ENCODE results near the gene CWC25. TPM values are rescaled to one million over a fixed set of nuclear protein-coding genes. Genes with fewer than 3 reads are reported as not detected.

CWC25 gene
- polyA plus RNA-seq, 1 donor (not counting 4 experiments of a cell fraction or from before 2014, with no cell fraction given), result 14.9 TPM

- H3K9me3 ChIP-seq (ENCODE audit: control insufficient read depth, low read depth, low read length), result no peaks in the 10 kb centered on the region
- peak overlapping the region; percentile 64 for H2AFZ ChIP-seq (ENCODE audit: control insufficient read depth, low read length)
- H3K79me2 ChIP-seq (ENCODE audit: control insufficient read depth, insufficient read depth, low read length), result peaks cover 48% of the 10 kb centered on the region
- DNase-seq (ENCODE audit: low read depth, low spot score) (no peak), FAIRE-seq (no peak)
- peak overlapping the region; percentile 87 for H3K4me2 ChIP-seq (ENCODE audit: control insufficient read depth, extremely low read depth, insufficient read depth, low read depth, low read length)
- dilution Hi-C loops (cut with MboI; ENCODE audit: extremely low pct_ligation_motif_present, low sequenced_read_pairs), result no loop called here
- no peaks in the 10 kb centered on the region for H4K20me1 ChIP-seq (ENCODE audit: control insufficient read depth, extremely low read depth, insufficient read depth, low read length)
- H3K36me3 ChIP-seq (ENCODE audit: control insufficient read depth in 2 of 2, extremely low read depth in 1 of 2, insufficient read depth in 2 of 2, low read length in 2 of 2), result peaks cover 16 to 17% of the 10 kb centered on the region in 2 experiments
- H3K27me3 ChIP-seq (ENCODE audit: control insufficient read depth, extremely low read depth, insufficient read depth, low read length), result no peaks in the 10 kb centered on the region
- H3K4me3 ChIP-seq (ENCODE audit: control insufficient read depth in 2 of 3, extremely low read depth in 1 of 3, insufficient read depth in 2 of 3, low read depth in 1 of 3, low read length in 3 of 3), result peak overlapping the region; percentile 81 to 90 (median 89)
- TF ChIP-seq CTCF (optimal IDR thresholded peaks at IDR 0.05 in 1 of 3, IDR thresholded peaks at IDR 0.05 in 1 of 3, conservative IDR thresholded peaks at IDR 0.05 in 1 of 3; ENCODE audit: extremely low read depth in 1 of 3, insufficient read depth in 2 of 3, low read length in 3 of 3), result no peak
- H3K9ac ChIP-seq (ENCODE audit: control insufficient read depth, extremely low read depth, insufficient read depth, low read length), result peak overlapping the region; percentile 78
- H3K4me1 ChIP-seq (ENCODE audit: control insufficient read depth, extremely low read depth, insufficient read depth, low read length), result peaks cover 20% of the 10 kb centered on the region
- H3K9me1 ChIP-seq (ENCODE audit: control insufficient read depth, extremely low read depth, insufficient read depth, low read length), result peaks cover 2% of the 10 kb centered on the region
- peak overlapping the region; percentile 58 for H3K27ac ChIP-seq (ENCODE audit: control insufficient read depth, insufficient read depth, low read length)
Observed at GRCh38 chr17:38798614-38799500, 26.3 kb downstream of the CWC25 start.

DNA sequence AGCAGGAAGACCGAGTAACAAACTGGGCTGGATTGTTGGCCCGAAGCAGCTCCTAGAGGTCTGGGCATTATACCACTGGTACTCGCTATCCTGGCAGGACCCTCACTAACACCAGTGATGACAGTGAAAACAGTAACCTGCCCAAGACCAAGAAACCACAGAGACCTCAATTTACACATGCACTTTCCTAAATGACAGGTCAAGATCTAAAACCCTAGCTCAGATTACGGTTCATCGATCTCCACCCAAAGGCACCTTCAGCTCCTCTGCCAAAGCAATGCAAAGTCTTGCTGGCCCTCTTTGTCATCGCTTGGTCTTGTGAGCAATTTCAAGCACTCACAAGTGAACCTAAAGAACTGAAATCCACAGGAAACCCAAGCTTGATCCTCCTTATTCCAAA, 27.3 kb downstream of the CWC25 start:
- TF ChIP-seq CTCF (optimal IDR thresholded peaks at IDR 0.05 in 1 of 3, IDR thresholded peaks at IDR 0.05 in 1 of 3, conservative IDR thresholded peaks at IDR 0.05 in 1 of 3; ENCODE audit: extremely low read depth in 1 of 3, insufficient read depth in 2 of 3, low read length in 3 of 3) (no peak), EZH2 (IDR thresholded peaks at IDR 0.05; ENCODE audit: low read length) (no peak)
- no peak overlapping the region for H3K27ac ChIP-seq (ENCODE audit: control insufficient read depth, insufficient read depth, low read length)
- no peaks in the 10 kb centered on the region for H3K27me3 ChIP-seq (ENCODE audit: control insufficient read depth, extremely low read depth, insufficient read depth, low read length)
- H3K4me3 ChIP-seq (ENCODE audit: control insufficient read depth in 2 of 3, extremely low read depth in 1 of 3, insufficient read depth in 2 of 3, low read depth in 1 of 3, low read length in 3 of 3), result peak overlapping the region; percentile 81 to 90 (median 89)
- H2AFZ ChIP-seq (ENCODE audit: control insufficient read depth, low read length), result no peak overlapping the region
- peaks cover 54% of the 10 kb centered on the region for H3K79me2 ChIP-seq (ENCODE audit: control insufficient read depth, insufficient read depth, low read length)
- dilution Hi-C loops (cut with MboI; ENCODE audit: extremely low pct_ligation_motif_present, low sequenced_read_pairs), result no loop called here
- peaks cover 15 to 16% of the 10 kb centered on the region in 2 experiments for H3K36me3 ChIP-seq (ENCODE audit: control insufficient read depth in 2 of 2, extremely low read depth in 1 of 2, insufficient read depth in 2 of 2, low read length in 2 of 2)
- H3K4me2 ChIP-seq (ENCODE audit: control insufficient read depth, extremely low read depth, insufficient read depth, low read depth, low read length), result peak overlapping the region; percentile 87
- H4K20me1 ChIP-seq (ENCODE audit: control insufficient read depth, extremely low read depth, insufficient read depth, low read length), result no peaks in the 10 kb centered on the region
- DNase-seq (ENCODE audit: low read depth, low spot score) (no peak), FAIRE-seq (no peak)
- H3K9ac ChIP-seq (ENCODE audit: control insufficient read depth, extremely low read depth, insufficient read depth, low read length), result peak overlapping the region; percentile 78
- peaks cover 2% of the 10 kb centered on the region for H3K9me1 ChIP-seq (ENCODE audit: control insufficient read depth, extremely low read depth, insufficient read depth, low read length)
- H3K4me1 ChIP-seq (ENCODE audit: control insufficient read depth, extremely low read depth, insufficient read depth, low read length), result peaks cover 20% of the 10 kb centered on the region
- no peaks in the 10 kb centered on the region for H3K9me3 ChIP-seq (ENCODE audit: control insufficient read depth, low read depth, low read length)
